Amniotic epithelial cell (primary cell): ENCODE data around the gene ZNF197.
"Not testable (repeated sequence)": the region's sequence is repeated elsewhere in the genome, so short reads cannot be mapped to it uniquely, and the experiment has no call there.

ENCODE experiments used
- DNase-seq: peaks from one replicate; pipeline ENCODE4 v3.0.0-alpha.2; 2010; ENCODE audit warnings: low read depth

Gene ZNF197

GRCh38 chr3:44665173-44665572, 40.3 kb downstream of the ZNF197 start:
- no peak for DNase-seq

- no peak for DNase-seq
Observed at GRCh38 chr3:44666346-44666745, 41.5 kb downstream of the ZNF197 start.

DNA sequence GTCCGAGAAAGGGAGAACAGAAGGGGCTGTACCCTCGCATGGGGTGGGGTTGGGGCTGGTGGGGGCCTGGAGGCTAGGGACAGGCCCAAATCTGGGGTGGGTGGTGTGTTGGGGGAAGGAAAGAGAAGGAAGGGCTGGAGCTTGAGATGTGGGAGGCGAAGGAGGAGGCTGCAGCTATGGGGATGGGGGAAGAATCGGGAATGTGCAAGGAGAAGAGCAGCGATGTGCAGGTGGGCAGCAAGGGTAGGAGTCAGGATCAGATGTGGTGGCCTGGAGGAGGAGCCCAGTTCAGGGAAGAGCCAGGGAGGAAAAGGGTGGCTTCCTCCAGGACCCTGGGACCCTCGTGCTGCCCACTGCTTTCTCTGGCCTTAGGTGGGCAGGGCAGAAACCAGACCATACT, 44.9 kb downstream of the ZNF197 start:
- no peak for DNase-seq

DNA sequence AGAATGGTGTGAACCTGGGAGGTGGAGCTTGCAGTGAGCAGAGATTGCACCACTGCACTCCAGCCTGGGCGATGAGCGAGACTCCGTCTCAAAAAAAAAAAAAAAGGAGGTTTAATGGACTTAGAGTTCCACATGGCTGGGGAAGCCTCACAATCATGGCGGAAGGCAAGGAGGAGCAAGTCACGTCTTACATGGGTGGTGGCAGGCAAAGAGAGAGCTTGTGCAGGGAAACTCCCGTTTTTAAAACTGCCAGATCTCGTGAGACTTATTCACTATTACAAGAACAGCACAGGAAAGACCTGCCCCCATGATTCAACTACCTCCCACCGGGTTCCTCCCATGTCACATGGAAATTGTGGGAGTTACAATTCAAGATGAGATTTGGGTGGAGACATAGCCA, 48.6 kb downstream of the ZNF197 start:
- DNase-seq, result not testable (repeated sequence)

- DNase-seq, result no peak
Observed at GRCh38 chr3:44674211-44674610, 49.4 kb downstream of the ZNF197 start.

DNA sequence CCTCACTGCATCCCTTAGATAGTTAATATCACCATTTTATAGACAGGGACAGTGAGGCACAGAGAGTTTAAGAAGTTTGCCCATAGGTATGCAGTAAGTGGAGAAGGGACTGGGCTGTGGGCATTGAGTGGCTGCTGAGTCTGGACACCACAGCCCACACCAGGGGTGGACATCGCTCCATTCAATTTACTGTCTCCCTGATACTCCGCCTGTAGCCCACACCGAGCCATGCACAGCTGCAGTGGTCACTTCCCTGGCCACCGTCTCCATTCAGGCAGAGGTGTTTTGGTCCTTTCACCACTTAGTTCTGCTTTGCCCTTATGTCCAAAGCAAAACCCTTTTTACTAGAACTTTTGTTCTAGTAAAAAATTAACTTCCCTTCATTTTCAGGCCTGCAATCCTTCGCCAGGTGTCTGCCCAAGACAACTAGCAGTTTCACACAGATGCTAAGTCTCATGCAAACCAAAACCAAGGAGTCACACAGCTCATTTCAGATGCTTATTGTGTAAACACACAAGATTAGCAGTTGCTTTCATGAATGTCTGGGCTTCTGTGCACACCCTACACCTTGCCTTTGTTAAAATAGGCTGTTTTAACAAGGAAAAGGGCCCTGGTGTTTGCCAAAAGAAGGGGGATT, 53.8 kb downstream of the ZNF197 start:
- DNase-seq, result no peak

DNA sequence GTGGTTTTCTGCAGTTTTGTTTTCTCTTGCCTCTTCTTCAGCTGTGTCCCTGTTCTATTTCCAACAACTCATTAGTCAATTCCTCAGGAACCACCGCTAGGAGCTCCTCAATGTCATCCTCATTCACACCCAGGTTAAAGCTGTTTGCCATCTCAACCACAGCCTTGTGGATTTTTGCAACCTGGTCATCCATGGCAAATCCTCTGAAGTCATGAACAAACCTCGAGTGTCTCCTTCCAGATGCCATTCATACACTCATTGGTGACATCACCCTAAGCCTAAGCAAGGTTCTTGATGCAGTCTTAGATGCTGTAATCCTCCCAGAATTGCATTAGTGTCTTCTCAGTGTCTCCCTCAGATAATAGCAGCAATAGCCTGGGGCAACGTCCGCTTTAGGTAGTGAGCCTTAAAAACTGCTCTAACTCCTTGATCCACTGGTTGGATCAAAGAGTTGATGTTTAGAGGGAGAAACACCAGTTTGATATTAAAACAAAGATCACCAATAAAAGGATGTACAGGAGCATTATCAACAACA, 56.2 kb downstream of the ZNF197 start:
- no peak for DNase-seq

DNA sequence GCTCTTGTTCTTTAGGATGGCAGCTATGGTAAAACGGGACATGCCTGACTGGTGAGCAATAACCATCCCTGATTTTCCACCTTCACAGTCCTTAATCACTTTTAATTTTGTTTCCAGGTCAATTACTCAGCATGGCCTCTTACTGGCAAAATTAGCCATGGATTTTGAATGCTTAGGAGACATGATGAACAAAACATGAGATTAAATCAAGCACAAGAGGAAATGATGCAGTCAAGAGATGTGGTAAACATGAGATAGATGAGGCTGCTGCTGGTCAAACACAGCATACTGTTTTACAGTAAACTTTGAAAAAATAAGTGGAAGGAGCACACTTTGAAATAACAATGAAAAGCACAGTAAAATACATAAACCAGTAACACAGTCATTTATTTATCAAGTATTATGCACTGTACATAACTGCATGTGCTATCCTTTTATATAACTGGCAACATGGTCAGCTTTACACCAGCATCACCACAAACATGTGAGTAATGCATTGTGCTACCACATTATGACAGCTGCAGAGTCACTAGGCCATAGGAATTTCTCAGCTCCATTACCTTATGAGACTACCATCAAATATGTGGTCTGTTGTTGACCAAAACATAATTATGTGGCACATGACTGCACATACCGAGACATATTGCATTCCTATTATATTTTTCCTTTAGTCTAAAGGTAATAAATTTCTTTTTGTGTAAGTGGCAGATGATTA, 57.5 kb downstream of the ZNF197 start:
- peak; percentile 73 for DNase-seq

DNA sequence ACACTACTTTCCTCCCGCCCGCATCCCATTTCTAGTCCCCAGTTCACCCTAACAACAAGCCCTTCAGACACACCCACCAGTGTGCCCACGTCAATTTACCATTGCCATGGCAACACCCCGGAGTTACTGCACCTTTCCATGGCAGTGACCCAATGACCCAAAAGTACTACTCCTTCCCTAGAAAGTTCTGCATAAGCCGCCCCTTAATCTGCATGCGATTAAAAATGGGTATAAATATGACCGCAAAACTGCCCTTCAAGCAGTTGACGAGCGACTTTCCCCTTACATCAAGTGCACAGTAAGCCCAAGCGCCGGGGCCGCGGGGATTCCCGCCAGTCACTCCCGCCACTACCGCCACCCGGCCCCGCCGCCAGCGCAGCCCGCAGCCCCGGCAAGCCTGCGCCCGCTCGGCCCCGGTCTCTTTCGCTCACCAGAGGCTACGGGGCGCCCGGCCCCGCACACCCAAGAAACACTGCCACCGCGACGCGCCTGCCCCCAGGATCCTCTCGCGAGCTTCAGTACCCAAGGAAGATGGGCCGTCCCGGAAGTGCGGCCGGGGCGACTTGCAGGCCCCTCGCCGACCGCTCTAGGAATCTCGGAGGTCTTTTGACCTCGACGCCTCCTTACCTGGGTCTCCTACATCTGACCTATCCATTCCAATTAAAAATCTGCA, 60.4 kb downstream of the ZNF197 start:
- peak; percentile 89 for DNase-seq

DNA sequence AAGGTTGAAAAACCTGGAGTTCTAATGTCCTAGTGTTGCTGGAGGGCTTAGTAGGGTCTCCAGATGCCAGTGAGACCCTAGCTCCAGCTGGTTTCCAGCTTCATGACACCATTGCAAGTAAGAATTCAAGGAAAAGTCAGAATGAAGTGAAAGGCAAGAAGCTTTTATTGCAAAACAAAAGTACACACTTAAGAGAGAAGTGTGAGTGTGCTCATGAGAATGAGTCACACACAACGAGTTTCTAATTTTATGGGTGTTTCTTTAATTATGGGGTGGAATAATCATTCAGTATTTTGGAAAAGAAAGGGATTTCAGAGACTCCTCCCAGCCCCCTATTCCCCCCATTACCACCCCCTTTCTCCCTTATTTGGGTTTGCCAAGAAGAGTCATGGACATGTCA, 63.1 kb downstream of the ZNF197 start:
- DNase-seq, result no peak
